Hepatocyte (in vitro differentiated cells): ENCODE data around the gene RARG. TPM values are rescaled to one million over a fixed set of nuclear protein-coding genes. Genes with fewer than 3 reads are reported as not detected.

Experiments
- DNase-seq: peaks from one replicate; pipeline ENCODE4 v3.0.0-alpha.2; 2016; ENCODE audit warnings: low spot score
- H2AFZ ChIP-seq: fragments of 200-600 bp; sonication (generic); 2 replicates; pipeline ENCODE4 v1.6.0; 2016; ENCODE audit warnings: antibody characterized with exemption, mild to moderate bottlenecking
- H3K27ac ChIP-seq: fragments of 200-600 bp; sonication (generic); 2 replicates; pipeline ENCODE4 v1.5.1; 2016; ENCODE audit warnings: mild to moderate bottlenecking
- H3K27me3 ChIP-seq: fragments of 200-600 bp; sonication (generic); 2 replicates; pipeline ENCODE4 v1.6.1; 2016
- H3K36me3 ChIP-seq: fragments of 200-600 bp; sonication (generic); replicated peaks from 2 replicates; pipeline ENCODE4 v1.5.1; 2016; ENCODE audit warnings: low read depth; ENCODE audit not compliant: insufficient read depth
- H3K4me1 ChIP-seq: fragments of 200-600 bp; sonication (generic); 2 replicates; pipeline ENCODE4 v1.5.1; 2016; ENCODE audit warnings: mild to moderate bottlenecking, moderate library complexity; ENCODE audit not compliant: insufficient read depth
- H3K4me2 ChIP-seq: fragments of 200-600 bp; sonication (generic); 2 replicates; pipeline ENCODE4 v1.6.0; 2016
- H3K4me3 ChIP-seq: fragments of 200-600 bp; sonication (generic); 2 replicates; pipeline ENCODE4 v1.5.1; 2016; ENCODE audit warnings: mild to moderate bottlenecking
- H3K79me2 ChIP-seq: fragments of 200-600 bp; sonication (generic); 2 replicates; pipeline ENCODE4 v1.6.0; 2017; ENCODE audit warnings: mild to moderate bottlenecking
- H3K9me2 ChIP-seq: fragments of 200-600 bp; sonication (generic); replicated peaks from 2 replicates; pipeline ENCODE4 v1.6.0; 2017; ENCODE audit warnings: mild to moderate bottlenecking; ENCODE audit not compliant: insufficient read depth
- H3K9me3 ChIP-seq: fragments of 200-600 bp; sonication (generic); 2 replicates; pipeline ENCODE4 v1.5.1; 2016; ENCODE audit warnings: low read depth, mild to moderate bottlenecking
- H4K20me1 ChIP-seq: fragments of 200-600 bp; sonication (generic); 2 replicates; pipeline ENCODE4 v1.6.0; 2016; ENCODE audit warnings: mild to moderate bottlenecking; ENCODE audit not compliant: insufficient read depth, poor library complexity, severe bottlenecking
- EZH2 ChIP-seq: fragments of 200-600 bp; sonication (generic); IDR thresholded peaks from 2 replicates; pipeline ENCODE4 v1.6.1; 2016; ENCODE audit warnings: antibody characterized with exemption, mild to moderate bottlenecking, borderline replicate concordance
- EZH2phosphoT487 ChIP-seq: fragments of 200-600 bp; sonication (generic); IDR thresholded peaks from one replicate; pipeline ENCODE4 v1.6.1; 2018; ENCODE audit warnings: antibody characterized with exemption, mild to moderate bottlenecking, low read depth, moderate library complexity; ENCODE audit not compliant: unreplicated experiment, severe bottlenecking
- WGBS: methylation state at CpG from one replicate; pipeline ENCODE4 v1.1.6; 2016; ENCODE audit warnings: low lambda C conversion rate; ENCODE audit errors: missing lambda C conversion rate; 5-methylcytosine and 5-hydroxymethylcytosine counted together
- polyA plus RNA-seq: library from polyadenylated mRNA; unstranded; fragments of >200 nt; fragmentation: Nextera tagmentation; extraction: Ambion mirVana; gene quantifications from 2 replicates; pipeline ENCODE4 v1.2.1, GENCODE V29; 2016
- total RNA-seq: library from RNA; depleted of rRNA; stranded (reverse); fragments of >200 nt; gene quantifications from 2 replicates; pipeline ENCODE4 v1.2.3, GENCODE V29; 2014
- TF ChIP-seq, protein P1 (sequence below): fragments of 200-600 bp; sonication (generic); IDR thresholded peaks from 2 replicates; pipeline ENCODE4 v1.5.1; 2016; ENCODE audit warnings: antibody characterized with exemption, mild to moderate bottlenecking; ENCODE audit not compliant: poor library complexity

Gene RARG
- total and polyA plus RNA-seq, 2 experiments from 2014 or later: 20.9 to 28.1 TPM

DNA sequence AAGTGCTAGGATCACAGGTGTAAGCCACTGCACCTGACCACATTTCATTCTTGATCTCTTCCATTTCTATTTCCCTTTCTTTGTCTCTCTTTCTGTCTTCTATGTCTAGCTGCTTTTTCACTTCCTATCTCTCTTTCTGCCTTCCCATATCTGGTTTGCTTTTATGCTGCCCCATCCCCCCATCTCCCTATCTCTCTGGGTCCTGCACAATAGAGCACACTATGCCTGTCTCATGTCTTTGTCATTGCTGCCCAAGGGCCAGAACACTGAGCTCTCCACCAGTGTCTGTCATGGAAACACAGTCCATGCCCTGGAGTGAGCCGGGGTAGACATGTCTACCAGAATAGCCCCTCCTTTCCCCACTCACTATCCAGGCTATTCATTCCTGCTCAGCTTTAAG lies 12.3 kb upstream of the RARG start:
- DNase-seq: no peak
- Histone ChIP-seq H4K20me1 (no peaks in the 10 kb centered on the region), H3K9me3 (no peaks in the 10 kb centered on the region), H3K4me2 (no peak overlapping the region), H3K9me2 (no peaks in the 10 kb centered on the region), H3K27ac (no peak overlapping the region), H3K27me3 (no peaks in the 10 kb centered on the region), H3K36me3 (no peaks in the 10 kb centered on the region), H2AFZ (no peak overlapping the region), H3K79me2 (no peaks in the 10 kb centered on the region), H3K4me1 (no peaks in the 10 kb centered on the region), H3K4me3 (no peak overlapping the region)
- TF ChIP-seq, protein P1, sequence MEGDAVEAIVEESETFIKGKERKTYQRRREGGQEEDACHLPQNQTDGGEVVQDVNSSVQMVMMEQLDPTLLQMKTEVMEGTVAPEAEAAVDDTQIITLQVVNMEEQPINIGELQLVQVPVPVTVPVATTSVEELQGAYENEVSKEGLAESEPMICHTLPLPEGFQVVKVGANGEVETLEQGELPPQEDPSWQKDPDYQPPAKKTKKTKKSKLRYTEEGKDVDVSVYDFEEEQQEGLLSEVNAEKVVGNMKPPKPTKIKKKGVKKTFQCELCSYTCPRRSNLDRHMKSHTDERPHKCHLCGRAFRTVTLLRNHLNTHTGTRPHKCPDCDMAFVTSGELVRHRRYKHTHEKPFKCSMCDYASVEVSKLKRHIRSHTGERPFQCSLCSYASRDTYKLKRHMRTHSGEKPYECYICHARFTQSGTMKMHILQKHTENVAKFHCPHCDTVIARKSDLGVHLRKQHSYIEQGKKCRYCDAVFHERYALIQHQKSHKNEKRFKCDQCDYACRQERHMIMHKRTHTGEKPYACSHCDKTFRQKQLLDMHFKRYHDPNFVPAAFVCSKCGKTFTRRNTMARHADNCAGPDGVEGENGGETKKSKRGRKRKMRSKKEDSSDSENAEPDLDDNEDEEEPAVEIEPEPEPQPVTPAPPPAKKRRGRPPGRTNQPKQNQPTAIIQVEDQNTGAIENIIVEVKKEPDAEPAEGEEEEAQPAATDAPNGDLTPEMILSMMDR: no peak
- TF ChIP-seq EZH2 (no peak), EZH2phosphoT487 (no peak)
- 33% methylated on average over 1 of the region's 1 CpG for WGBS

DNA sequence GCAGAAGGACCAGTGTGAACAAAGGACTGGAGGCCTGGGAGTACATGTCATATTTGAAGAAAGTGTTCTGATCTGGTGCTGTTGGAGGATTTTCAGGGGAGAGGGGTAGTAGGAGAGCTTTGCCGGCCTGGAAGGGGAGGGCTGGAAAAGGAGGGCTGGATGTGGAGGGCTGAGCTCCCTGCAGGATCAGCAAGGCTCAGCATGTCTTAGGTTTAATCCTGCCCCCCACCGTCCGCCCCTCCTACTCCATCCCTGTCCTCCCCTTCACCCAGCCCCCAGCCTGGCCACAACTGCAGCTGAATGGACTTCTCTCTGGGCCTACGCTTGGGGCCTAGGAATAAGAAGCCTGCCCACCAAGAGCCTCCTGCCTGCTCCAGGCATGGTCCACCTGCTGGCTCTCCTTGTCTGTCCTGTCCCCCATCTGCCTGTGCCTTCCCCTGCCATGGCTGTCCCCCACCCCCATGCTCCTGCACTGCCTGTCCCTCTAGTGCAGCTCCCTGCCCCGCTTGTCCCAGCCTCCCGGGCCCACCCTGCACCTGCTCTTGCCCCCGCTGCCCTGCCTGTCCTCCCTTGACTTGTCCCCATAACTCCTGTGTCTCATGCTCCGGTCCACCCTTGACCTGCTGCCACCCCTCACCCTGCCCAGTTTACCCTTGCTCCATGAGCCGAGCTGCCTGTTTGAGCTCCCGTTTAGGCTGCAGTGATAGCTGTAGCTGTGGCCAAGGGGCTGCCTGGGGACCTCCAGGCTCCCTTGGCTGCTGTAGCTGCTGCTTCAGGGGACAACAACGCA lies 9.8 kb upstream of the RARG start:
- Histone ChIP-seq H3K36me3 (no peaks in the 10 kb centered on the region), H3K27me3 (no peaks in the 10 kb centered on the region), H3K4me3 (no peak overlapping the region), H3K9me2 (no peaks in the 10 kb centered on the region), H4K20me1 (no peaks in the 10 kb centered on the region), H3K4me1 (no peaks in the 10 kb centered on the region), H3K9me3 (no peaks in the 10 kb centered on the region), H3K79me2 (no peaks in the 10 kb centered on the region), H3K27ac (no peak overlapping the region), H2AFZ (no peak overlapping the region), H3K4me2 (no peak overlapping the region)
- TF ChIP-seq EZH2phosphoT487: no peak
- no peak for TF ChIP-seq EZH2
- TF ChIP-seq, protein P1: no peak
- no peak for DNase-seq
- 77% methylated on average over 11 of the region's 11 CpGs for WGBS

DNA sequence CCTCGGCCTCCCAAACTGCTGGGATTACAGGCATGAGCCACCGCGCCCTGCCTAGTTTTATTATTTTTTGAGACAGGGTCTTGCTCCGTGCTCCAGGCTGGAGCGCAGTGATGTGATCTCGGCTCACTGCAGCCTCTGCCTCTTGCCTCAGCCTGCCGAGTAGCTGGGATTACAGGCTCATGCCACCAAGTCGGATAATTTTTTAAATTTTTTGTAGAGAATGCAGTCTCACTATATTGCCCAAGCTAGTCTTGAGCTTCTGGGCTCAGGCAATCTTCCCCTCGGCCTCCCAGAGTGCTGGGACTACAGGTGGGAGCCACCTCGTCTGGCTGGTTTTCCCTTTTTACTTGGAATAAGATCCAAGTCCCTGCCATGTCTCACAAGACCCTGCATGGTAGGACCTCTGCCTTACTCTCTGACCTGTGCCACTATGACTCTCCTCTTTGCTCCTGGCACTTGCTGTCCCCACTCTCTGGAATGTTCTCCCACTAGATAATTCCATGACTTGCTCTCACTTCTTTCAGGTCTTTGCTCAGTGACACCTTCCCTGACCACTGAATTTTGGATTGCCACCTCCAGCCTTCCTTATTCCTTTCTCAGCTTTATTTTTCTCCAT lies 7.7 kb upstream of the RARG start:
- H2AFZ ChIP-seq: no peak overlapping the region
- no peak overlapping the region for H3K4me3 ChIP-seq
- no peaks in the 10 kb centered on the region for H4K20me1 ChIP-seq
- no peak overlapping the region for H3K27ac ChIP-seq
- H3K4me1 ChIP-seq: no peaks in the 10 kb centered on the region
- no peak overlapping the region for H3K4me2 ChIP-seq
- no peaks in the 10 kb centered on the region for H3K9me2 ChIP-seq
- TF ChIP-seq EZH2phosphoT487: no peak
- H3K27me3 ChIP-seq: no peaks in the 10 kb centered on the region
- no peaks in the 10 kb centered on the region for H3K79me2 ChIP-seq
- WGBS: 86% methylated on average over 10 of the region's 10 CpGs
- H3K9me3 ChIP-seq: no peaks in the 10 kb centered on the region
- no peaks in the 10 kb centered on the region for H3K36me3 ChIP-seq
- no peak for DNase-seq

DNA sequence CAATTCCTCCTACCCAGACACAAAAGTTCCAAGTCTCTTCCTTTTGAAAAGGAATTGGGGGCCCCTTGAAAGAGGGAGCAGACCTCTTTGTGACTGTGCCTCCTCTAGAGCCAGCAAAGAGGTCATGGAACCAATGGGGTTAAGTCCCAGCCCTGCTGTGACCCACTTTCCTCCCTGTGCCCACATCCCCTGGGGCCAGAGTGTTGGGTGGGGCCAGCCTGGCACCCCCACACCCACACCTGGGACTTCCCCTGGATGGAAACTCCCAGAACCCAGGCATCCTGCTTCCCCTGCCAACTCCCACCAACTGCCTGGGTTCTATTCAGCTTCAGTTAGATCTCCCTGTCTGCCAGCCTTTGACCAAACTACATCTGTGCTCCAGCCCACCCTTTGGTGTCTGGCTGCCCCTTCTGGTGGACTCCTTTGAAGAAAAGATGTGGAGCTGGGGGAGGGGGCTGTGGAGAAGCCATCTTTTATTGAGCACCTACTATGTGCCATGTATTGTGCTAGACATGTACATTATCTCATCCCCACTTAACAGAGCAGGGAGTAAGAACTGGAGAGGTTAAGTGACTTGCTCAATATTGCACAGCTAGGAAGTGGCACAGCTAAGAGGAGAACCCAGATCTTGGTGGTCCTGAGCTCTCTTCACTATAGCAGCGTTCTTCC lies 4.6 kb upstream of the RARG start:
- no peak overlapping the region for H3K4me2 ChIP-seq
- no peak for DNase-seq
- no peaks in the 10 kb centered on the region for H3K79me2 ChIP-seq
- no peak overlapping the region for H3K27ac ChIP-seq
- H3K4me3 ChIP-seq: no peak overlapping the region
- H3K9me2 ChIP-seq: no peaks in the 10 kb centered on the region
- no peak overlapping the region for H2AFZ ChIP-seq
- H3K9me3 ChIP-seq: no peaks in the 10 kb centered on the region
- peaks cover 26% of the 10 kb centered on the region for H3K4me1 ChIP-seq
- H4K20me1 ChIP-seq: no peaks in the 10 kb centered on the region
- H3K27me3 ChIP-seq: no peaks in the 10 kb centered on the region
- WGBS: 100% methylated on average over 1 of the region's 1 CpG
- TF ChIP-seq EZH2 (no peak), EZH2phosphoT487 (no peak)
- TF ChIP-seq, protein P1: no peak
- H3K36me3 ChIP-seq: no peaks in the 10 kb centered on the region
